ENCODE measurements around the gene CADM1. TPM values are rescaled to one million over a fixed set of nuclear protein-coding genes. Genes with fewer than 3 reads are reported as not detected.

The CADM1 gene
- polyA plus RNA-seq, 1 experiment: 31.8 TPM

GRCh38 chr11:115284773-115285172 lies 219.4 kb downstream of the CADM1 start:
- ChIA-PET CTCF (no interaction called here), POLR2A (no interaction called here)
- no peak for TF ChIP-seq CTCF (IDR thresholded peaks at IDR 0.05; ENCODE audit: insufficient read depth, low read depth, low read length)
- H3K27me3 ChIP-seq (ENCODE audit: control insufficient read depth, insufficient read depth, low read length): no peaks in the 10 kb centered on the region
- no peak overlapping the region for H3K4me3 ChIP-seq (ENCODE audit: low read depth, low read length)
- DNase-seq (ENCODE audit: low read depth): no peak
- no peaks in the 10 kb centered on the region for H3K36me3 ChIP-seq (ENCODE audit: control insufficient read depth, insufficient read depth, low read length)

GRCh38 chr11:115282923-115283322 lies 221.3 kb downstream of the CADM1 start:
- DNase-seq (ENCODE audit: low read depth): no peak
- no peaks in the 10 kb centered on the region for H3K36me3 ChIP-seq (ENCODE audit: control insufficient read depth, insufficient read depth, low read length)
- TF ChIP-seq CTCF (IDR thresholded peaks at IDR 0.05; ENCODE audit: insufficient read depth, low read depth, low read length): no peak
- no peaks in the 10 kb centered on the region for H3K27me3 ChIP-seq (ENCODE audit: control insufficient read depth, insufficient read depth, low read length)
- POLR2A ChIA-PET: no interaction called here
- no peak overlapping the region for H3K4me3 ChIP-seq (ENCODE audit: low read depth, low read length)
- CTCF ChIA-PET: no interaction called here

GRCh38 chr11:115280775-115281174 lies 223.4 kb downstream of the CADM1 start:
- no peak for DNase-seq (ENCODE audit: low read depth)
- H3K4me3 ChIP-seq (ENCODE audit: low read depth, low read length): no peak overlapping the region
- TF ChIP-seq CTCF (IDR thresholded peaks at IDR 0.05; ENCODE audit: insufficient read depth, low read depth, low read length): no peak
- ChIA-PET POLR2A (no interaction called here), CTCF (interaction anchor here (1.5 to 1.6 kb wide), 2 partner anchors 9 to 12 kb away, joined by 4 to 6 read pairs; no protein-coding TSS in a partner anchor)
- no peaks in the 10 kb centered on the region for H3K36me3 ChIP-seq (ENCODE audit: control insufficient read depth, insufficient read depth, low read length)
- no peaks in the 10 kb centered on the region for H3K27me3 ChIP-seq (ENCODE audit: control insufficient read depth, insufficient read depth, low read length)

- DNase-seq (ENCODE audit: low read depth): no peak
- Histone ChIP-seq H3K36me3 (ENCODE audit: control insufficient read depth, insufficient read depth, low read length) (no peaks in the 10 kb centered on the region), H3K4me3 (ENCODE audit: low read depth, low read length) (no peak overlapping the region), H3K27me3 (ENCODE audit: control insufficient read depth, insufficient read depth, low read length) (no peaks in the 10 kb centered on the region)
- ChIA-PET CTCF (interaction anchor here (1.5 to 1.6 kb wide), 2 partner anchors 10 to 12 kb away, joined by 4 to 6 read pairs; no protein-coding TSS in a partner anchor), POLR2A (no interaction called here)
- TF ChIP-seq CTCF (IDR thresholded peaks at IDR 0.05; ENCODE audit: insufficient read depth, low read depth, low read length): no peak
Observed at GRCh38 chr11:115279813-115280761, 224.1 kb downstream of the CADM1 start.

- POLR2A ChIA-PET: no interaction called here
- CTCF ChIA-PET: no interaction called here
Observed at GRCh38 chr11:115276799-115277198, 227.4 kb downstream of the CADM1 start.

More at GRCh38 chr11:115276799-115277198, 227.4 kb downstream of the CADM1 start:
- Histone ChIP-seq H3K36me3 (ENCODE audit: control insufficient read depth, insufficient read depth, low read length) (no peaks in the 10 kb centered on the region), H3K4me3 (ENCODE audit: low read depth, low read length) (no peak overlapping the region), H3K27me3 (ENCODE audit: control insufficient read depth, insufficient read depth, low read length) (no peaks in the 10 kb centered on the region)
- no peak for TF ChIP-seq CTCF (IDR thresholded peaks at IDR 0.05; ENCODE audit: insufficient read depth, low read depth, low read length)
- peak; percentile 21 for DNase-seq (ENCODE audit: low read depth)

All from BJ (cell line).